Fibroblast of mammary gland (primary cell): Measurements from ENCODE around the gene TMEFF1.
A peak's percentile ranks its signal among the peaks of the same experiment; 100 is the strongest.
"Not testable (repeated sequence)": the region's sequence is repeated elsewhere in the genome, so short reads cannot be mapped to it uniquely, and the experiment has no call there.

Experiments used
- DNase-seq: peaks from one replicate; pipeline ENCODE4 v3.0.0-alpha.2; 2010; ENCODE audit warnings: low read depth
- H3K4me3 ChIP-seq: 2 replicates; pipeline ENCODE4 v1.5.1; 2011; ENCODE audit warnings: low read depth, mild to moderate bottlenecking, low read length, moderate library complexity; ENCODE audit not compliant: control insufficient read depth
- CTCF ChIP-seq: conservative IDR thresholded peaks from 2 replicates; pipeline ENCODE4 v1.5.1; 2011; ENCODE audit warnings: low read depth, low read length, inconsistent platforms; ENCODE audit not compliant: control insufficient read depth, insufficient read depth

The TMEFF1 gene

GRCh38 chr9:100511205-100511604 is 38.3 kb downstream of the TMEFF1 start:
- H3K4me3 ChIP-seq, result no peak overlapping the region
- DNase-seq, result no peak
- TF ChIP-seq CTCF, result no peak

GRCh38 chr9:100515578-100516494 is 42.9 kb downstream of the TMEFF1 start:
- peak; percentile 5 for DNase-seq
- no peak overlapping the region for H3K4me3 ChIP-seq
- TF ChIP-seq CTCF, result no peak

DNA sequence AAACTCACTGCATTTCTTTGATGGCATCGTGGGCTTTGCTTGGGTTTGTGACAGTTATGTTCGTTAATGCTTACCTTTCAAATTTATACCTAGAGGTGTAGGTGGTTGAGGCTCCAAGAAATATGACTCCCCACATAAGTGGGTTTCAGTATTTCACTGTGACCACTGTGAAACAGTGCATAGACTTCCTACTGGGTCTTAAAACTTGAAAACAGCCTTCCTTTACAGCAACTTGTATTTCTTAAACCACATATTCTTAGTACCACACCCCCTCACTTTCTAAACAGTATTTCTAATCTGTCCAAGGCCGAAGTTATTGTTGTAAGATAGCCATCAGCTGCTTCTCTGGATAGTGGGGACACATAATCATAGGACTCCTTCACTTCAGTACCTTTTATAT is 48.3 kb downstream of the TMEFF1 start:
- DNase-seq, result no peak
- no peak for TF ChIP-seq CTCF

DNA sequence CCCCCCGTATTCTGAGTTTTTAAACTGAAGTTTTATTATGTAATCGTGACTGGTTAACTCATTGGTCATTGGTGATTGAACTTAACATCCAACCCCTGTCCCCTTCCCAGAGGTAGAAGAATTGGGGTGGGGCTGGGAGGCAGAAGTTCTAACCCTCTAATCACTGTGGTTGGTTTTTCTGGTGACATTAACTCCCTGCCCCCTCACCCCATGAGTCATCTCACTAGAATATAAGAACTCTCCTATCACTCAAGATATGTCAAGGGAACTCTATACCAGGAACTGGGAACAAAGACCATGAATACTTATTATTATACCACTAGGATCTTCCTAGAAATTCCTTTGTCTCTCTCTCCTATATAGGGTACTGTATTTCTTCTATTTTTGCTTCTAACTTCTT is 52.6 kb downstream of the TMEFF1 start:
- no peak for TF ChIP-seq CTCF
- H3K4me3 ChIP-seq, result no peak overlapping the region
- peak; percentile 3 for DNase-seq

More for the DNA sequence above, 48.3 kb downstream of the TMEFF1 start:
- no peak overlapping the region for H3K4me3 ChIP-seq

DNA sequence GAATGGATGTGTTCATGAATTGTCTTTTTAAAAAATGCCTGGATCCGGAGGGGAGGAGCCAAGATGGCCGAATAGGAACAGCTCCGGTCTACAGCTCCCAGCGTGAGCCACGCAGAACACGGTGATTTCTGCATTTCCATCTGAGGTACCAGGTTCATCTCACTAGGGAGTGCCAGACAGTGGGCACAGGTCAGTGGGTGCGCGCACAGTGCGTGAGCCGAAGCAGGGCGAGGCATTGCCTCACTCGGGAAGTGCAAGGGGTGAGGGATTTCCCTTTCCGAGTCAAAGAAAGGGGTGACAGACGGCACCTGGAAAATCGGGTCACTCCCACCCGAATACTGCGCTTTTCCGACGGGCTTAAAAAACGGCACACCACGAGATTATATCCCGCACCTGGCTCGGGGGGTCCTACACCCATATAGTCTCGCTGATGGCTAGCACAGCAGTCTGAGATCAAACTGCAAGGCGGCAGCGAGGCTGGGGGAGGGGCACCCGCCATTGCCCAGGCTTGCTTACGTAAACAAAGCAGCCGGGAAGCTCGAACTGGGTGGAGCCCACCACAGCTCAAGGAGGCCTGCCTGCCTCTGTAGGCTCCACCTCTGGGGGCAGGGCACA is 54.3 kb downstream of the TMEFF1 start:
- not testable (repeated sequence) for H3K4me3 ChIP-seq, DNase-seq

DNA sequence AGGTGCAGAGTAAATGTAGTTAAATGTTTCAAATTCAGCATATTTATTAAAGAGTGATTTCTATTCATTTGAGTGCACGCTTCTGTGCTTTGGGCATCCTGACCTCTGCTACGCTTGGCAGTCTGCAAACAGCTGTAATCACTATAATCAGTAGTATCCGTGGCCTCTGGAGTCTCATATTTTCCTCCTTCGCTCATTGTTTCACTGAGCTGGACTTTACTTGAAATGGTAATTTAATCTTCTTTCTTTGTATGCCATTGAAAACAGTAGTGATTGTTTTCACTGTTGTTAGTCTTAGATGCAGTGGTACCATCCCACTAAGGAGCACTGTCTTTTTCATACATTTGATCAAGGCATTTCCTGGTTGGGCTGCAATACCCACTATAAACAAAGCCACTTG is 61.5 kb downstream of the TMEFF1 start:
- no peak for TF ChIP-seq CTCF
- no peak overlapping the region for H3K4me3 ChIP-seq
- DNase-seq, result no peak

- no peak overlapping the region for H3K4me3 ChIP-seq
- DNase-seq, result no peak
- TF ChIP-seq CTCF, result no peak
These were observed 67.4 kb downstream of the TMEFF1 start for GRCh38 chr9:100540327-100540726.
